DND-41 (cell line): Measurements from ENCODE around the gene PEX14.

Experiments
- EZH2 ChIP-seq: IDR thresholded peaks from 3 replicates; pipeline ENCODE4 v1.6.1; 2012; ENCODE audit warnings: borderline replicate concordance, low read depth, mild to moderate bottlenecking, moderate library complexity, low read length, inconsistent platforms; ENCODE audit not compliant: severe bottlenecking
- TF ChIP-seq, protein P1 (sequence below): IDR thresholded peaks from 2 replicates; pipeline ENCODE4 v1.5.1; 2012; ENCODE audit warnings: borderline replicate concordance, low read length, moderate library complexity, mild to moderate bottlenecking; ENCODE audit not compliant: poor library complexity, severe bottlenecking; ENCODE audit errors: extremely low read depth

- TF ChIP-seq, protein P1, sequence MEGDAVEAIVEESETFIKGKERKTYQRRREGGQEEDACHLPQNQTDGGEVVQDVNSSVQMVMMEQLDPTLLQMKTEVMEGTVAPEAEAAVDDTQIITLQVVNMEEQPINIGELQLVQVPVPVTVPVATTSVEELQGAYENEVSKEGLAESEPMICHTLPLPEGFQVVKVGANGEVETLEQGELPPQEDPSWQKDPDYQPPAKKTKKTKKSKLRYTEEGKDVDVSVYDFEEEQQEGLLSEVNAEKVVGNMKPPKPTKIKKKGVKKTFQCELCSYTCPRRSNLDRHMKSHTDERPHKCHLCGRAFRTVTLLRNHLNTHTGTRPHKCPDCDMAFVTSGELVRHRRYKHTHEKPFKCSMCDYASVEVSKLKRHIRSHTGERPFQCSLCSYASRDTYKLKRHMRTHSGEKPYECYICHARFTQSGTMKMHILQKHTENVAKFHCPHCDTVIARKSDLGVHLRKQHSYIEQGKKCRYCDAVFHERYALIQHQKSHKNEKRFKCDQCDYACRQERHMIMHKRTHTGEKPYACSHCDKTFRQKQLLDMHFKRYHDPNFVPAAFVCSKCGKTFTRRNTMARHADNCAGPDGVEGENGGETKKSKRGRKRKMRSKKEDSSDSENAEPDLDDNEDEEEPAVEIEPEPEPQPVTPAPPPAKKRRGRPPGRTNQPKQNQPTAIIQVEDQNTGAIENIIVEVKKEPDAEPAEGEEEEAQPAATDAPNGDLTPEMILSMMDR = no peak
- TF ChIP-seq EZH2 = no peak
These were observed 146.0 kb downstream of the PEX14 start for GRCh38 chr1:10620776-10621175.
